ENCODE results near the gene LIMCH1. TPM values are rescaled to one million over a fixed set of nuclear protein-coding genes. Genes with fewer than 3 reads are reported as not detected.
"Not testable (repeated sequence)": the region's sequence is repeated elsewhere in the genome, so short reads cannot be mapped to it uniquely, and the experiment has no call there.

LIMCH1 gene, protein sequence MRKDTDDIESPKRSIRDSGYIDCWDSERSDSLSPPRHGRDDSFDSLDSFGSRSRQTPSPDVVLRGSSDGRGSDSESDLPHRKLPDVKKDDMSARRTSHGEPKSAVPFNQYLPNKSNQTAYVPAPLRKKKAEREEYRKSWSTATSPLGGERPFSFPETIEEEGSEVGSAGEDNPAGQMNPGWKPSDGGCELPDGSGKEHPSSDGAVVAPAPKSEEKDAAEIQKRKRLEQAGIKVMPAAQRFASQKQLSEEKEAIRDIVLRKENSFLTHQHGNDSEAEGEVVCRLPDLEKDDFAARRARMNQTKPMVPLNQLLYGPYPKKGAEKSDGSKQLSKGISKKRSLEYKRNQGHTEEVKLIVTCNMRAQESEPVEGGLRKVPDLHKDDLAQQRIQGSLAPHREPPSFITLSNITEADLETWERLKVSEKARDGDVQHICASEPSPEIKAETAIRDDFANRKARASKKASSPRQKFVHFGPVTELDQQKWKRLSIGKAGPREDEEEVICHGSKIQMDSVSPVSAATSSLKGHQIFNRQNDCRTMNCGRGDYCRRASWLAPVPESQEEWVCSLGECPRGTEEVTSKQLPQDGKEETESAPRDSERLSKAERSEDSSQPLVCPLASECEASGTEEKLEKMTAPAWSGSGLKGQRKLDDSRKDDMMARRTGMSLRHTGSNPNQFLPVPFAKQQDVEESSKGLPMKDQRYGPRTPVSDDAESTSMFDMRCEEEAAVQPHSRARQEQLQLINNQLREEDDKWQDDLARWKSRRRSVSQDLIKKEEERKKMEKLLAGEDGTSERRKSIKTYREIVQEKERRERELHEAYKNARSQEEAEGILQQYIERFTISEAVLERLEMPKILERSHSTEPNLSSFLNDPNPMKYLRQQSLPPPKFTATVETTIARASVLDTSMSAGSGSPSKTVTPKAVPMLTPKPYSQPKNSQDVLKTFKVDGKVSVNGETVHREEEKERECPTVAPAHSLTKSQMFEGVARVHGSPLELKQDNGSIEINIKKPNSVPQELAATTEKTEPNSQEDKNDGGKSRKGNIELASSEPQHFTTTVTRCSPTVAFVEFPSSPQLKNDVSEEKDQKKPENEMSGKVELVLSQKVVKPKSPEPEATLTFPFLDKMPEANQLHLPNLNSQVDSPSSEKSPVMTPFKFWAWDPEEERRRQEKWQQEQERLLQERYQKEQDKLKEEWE (N-terminal part only)
- polyA plus RNA-seq (ENCODE audit: insufficient read length), result 121 TPM
- long read RNA-seq, donor 1, full-length matches to known transcripts, result 2 of 8 reads
- long read RNA-seq, donor 1, partial matches to known transcripts, result 6 of 8 reads
- long read RNA-seq, donor 1, other reads (novel, unspliced or antisense), result 0 of 8 reads
- long read RNA-seq, donor 2, result 0 reads
- long read RNA-seq, donor 3, full-length matches to known transcripts, result 1 of 14 reads
- long read RNA-seq, donor 3, partial matches to known transcripts, result 13 of 14 reads
- long read RNA-seq, donor 3, other reads (novel, unspliced or antisense), result 0 of 14 reads
- long read RNA-seq, donor 4, partial matches to known transcripts, result 7 of 7 reads
- long read RNA-seq, donor 4, other reads (novel, unspliced or antisense), result 0 of 7 reads
- long read RNA-seq, donor 5, full-length matches to known transcripts, result 2 of 7 reads
- long read RNA-seq, donor 5, partial matches to known transcripts, result 5 of 7 reads
- long read RNA-seq, donor 5, other reads (novel, unspliced or antisense), result 0 of 7 reads
- long read RNA-seq, donor 6, full-length matches to known transcripts, result 1 of 7 reads
- long read RNA-seq, donor 6, partial matches to known transcripts, result 6 of 7 reads
- long read RNA-seq, donor 6, other reads (novel, unspliced or antisense), result 0 of 7 reads
- long read RNA-seq, donor 7, full-length matches to known transcripts, result 1 of 15 reads
- long read RNA-seq, donor 7, partial matches to known transcripts, result 14 of 15 reads
- long read RNA-seq, donor 7, other reads (novel, unspliced or antisense), result 0 of 15 reads
- long read RNA-seq, donor 8, full-length matches to known transcripts, result 1 of 26 reads
- long read RNA-seq, donor 8, partial matches to known transcripts, result 25 of 26 reads
- long read RNA-seq, donor 8, other reads (novel, unspliced or antisense), result 0 of 26 reads

DNA sequence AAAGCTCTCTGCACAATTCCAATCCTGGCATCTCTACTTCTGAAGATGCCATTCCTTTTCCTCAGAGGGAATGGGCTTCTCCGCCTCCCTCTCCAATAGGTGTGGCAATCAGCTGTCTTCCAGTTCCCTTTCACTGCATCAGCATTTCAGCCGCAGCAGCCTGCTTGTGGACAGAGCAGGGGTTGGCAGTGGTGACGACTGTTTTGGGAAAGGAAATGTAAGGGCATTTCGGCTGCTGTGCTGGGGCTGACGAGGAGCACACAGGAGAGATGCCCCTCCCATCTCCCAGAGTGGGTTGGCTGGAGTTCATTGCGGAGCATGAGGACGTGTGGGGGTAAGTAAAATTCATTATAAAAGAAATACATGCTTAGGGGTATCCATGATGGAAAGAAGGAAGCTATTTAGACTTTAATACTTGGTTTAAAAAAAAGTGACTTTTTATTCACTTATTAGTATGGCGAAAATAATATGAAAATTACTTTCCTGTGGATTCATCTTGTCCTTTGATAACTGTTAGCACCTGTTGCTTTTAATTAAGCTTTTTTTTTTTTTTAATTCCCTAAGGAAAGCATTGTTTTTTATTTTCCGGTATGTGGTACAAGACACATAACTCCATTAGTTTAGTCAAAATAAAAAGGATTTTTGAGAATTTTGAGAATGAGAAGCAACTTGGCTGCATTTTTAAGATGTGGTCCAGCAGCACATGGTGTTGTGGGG is at the start of gene LIMCH1:
Gene LIMCH1, plus strand, starts transcription at position 141 of the 717 bp plus-strand sequence. CDS start 67,839 bp downstream, outside the sequence.
- DNase-seq, result no peak

DNA sequence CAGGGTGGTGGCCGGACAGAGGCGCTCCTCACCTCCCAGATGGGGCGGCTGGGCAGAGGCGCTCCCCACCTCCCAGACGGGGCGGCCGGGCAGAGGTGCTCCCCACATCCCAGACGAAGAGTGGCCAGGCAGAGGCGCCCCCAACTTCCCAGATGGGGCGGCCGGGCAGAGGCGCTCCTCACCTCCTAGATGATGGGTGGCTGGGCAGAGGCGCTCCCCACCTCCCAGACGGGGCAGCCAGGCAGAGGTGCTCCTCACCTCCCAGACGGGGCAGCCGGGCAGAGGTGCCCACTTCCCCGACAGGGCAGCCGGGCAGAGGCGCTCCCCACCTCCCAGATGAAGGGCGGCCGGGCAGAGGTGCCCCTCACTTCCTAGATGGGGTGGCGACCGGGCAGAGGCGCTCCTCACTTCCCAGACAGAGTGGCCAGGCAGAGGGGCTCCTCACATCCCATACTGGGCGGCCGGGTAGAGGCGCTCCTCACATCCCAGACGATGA is 46.8 kb upstream of the LIMCH1 start:
- DNase-seq, result not testable (repeated sequence)

DNA sequence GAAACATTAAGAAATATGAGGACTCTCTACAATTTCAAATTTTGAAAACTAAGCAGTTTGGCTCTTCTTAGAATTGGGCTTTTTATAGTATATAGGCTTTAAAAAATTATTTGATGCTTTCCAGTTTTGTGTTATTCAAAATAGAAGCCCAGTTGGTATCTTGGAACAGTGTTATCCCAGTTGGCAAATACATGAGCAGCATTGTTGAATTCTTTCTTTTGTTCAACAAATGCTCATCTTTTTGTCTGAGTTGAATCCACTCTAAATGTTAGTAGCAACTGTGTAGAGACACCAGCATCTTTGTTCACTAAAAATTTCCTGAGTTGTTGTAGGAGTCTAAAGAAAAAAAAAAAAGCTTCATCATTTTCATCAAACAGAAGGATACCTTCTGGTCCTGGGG is 41.0 kb upstream of the LIMCH1 start:
- DNase-seq, result no peak

DNA sequence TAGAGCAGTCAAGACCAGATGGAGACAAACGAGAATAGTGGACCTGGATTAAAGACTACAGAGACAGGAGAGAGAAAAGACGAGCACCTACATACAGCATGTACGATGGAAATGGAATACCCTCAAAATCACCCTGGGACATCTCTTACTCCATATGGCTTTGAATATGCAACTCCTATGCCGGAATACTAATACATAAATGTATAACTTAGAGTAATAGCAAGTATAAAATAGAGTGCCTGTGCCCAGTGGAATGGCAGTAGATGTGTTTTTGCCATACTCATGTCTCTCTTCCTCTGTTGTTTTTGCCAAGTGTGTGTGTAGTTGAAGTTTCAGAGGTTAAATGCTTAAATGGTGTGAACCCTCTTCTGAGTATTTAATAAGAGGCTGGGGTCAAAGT is 39.8 kb upstream of the LIMCH1 start:
- no peak for DNase-seq

DNA sequence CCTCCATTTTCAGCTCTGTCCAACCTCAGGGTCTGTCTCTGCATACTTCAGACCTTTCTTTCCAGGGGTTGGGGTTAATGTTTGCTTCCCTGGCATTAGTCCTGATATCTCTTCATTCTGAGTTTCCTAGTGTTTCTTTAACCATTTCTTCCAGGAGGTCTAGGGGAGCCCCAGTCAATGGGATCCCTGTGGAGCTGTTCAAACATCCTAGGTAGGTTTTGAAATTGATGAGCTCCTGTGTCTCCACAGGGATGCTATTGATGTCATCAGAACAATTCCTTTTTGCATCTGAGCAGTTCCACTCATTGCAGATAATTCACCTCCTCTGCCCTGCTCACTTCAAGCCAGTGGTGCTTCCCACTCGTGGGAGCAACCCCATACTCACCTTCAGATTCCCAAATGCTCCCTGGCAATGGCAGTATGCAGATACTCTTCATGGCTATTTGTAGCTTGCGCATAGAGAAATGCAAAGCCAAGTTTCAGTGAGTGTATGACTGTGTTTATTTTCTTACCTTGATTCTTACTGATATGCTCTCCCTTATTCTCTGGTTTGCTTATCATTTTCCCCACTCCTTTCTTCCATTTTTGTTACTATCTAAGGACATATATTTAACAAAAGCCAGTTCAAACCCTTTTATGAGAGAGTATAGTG is 33.7 kb upstream of the LIMCH1 start:
- no peak for DNase-seq

DNA sequence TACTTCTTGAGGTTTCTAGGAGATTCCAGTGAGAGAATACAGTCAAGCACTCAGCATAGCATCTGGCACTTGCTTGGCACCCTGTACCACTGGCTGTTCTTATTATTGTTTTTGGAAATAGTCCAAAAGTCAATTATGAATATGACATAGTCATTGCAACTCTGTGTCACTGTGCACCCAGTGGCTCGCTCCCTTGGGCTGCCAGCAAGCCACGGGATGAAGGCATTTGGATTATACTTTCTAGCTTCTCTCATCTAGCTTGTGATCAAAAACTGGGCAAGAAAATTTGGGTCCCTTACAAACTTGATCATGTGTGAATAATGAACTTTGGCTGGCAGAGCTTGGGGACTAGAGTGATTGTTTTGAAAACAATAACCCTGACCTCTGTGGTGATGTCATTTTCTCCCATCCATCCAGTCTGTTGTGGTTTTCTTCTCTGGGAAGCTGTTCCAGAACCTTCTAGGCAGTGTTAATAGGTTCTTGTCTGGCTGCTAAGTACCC is 32.7 kb upstream of the LIMCH1 start:
- DNase-seq, result no peak

DNA sequence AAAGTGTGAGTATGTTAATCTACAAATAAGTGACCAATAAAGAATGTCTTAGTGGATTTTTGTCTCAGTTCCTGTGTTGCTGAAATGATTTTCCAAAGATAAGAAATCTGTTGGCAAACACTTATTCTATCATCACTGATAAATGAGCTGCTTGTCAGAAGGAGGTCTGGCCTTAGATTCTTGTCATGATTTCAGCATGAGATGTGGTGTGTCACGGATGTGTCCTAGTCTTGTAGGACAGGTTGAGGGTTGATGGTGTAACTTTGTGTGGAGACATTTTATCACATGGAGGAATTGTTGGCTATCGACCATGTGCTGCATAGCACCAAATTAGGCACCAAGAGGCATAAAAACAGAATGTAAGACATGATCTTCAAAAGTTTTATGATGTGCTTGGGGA is 31.8 kb upstream of the LIMCH1 start:
- DNase-seq, result no peak

DNA sequence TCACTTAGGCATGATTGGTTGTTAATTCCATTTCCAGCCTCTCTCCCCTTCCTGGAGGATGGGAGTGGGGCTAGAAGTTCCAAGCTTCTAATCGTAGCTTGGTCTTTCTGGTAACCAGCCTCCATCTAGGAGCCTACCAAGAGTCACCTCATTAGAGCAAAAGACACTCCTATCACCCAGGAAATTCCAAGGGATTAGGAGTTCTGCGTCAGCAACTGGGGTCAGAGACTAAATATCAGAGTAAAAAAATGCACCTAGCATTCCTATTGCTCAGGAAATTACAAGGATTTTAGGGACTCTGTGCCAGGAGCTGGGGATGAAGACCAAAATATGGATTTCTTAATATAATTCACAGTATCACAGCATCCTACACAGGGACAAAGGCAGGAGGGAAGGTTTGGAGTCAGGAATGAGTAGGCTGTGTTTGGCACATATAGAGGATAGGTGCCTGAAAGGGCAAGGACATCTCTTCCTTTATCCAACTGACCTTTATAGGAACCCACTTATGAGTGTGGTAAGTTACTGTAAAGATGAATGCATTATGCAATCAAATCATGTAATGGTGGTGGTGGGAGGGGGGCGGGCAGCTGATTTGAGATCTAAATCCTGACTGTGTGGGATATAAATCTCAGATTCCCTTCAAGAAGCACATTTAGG is 30.5 kb upstream of the LIMCH1 start:
- DNase-seq, result no peak

DNA sequence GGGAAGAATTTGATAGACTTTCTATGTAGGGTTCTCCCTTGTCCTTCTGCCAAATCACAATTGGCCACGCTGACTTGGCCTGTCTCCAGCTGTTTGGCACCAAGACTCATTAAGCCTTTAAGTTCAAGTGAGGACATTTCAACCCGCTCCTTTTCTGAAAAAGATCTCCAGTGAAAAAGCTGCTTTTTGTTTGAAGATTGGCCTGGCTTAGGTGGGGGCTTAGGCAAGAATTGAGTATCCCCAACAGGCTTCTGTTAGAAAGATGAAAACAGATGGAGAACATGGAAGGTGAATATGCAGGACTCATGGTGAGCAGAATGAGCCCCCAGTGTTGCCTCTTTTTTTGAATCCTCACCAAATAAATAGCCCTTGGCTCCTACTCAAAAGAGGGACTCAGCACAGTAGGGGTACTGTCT is 28.5 kb upstream of the LIMCH1 start:
- no peak for DNase-seq

DNA sequence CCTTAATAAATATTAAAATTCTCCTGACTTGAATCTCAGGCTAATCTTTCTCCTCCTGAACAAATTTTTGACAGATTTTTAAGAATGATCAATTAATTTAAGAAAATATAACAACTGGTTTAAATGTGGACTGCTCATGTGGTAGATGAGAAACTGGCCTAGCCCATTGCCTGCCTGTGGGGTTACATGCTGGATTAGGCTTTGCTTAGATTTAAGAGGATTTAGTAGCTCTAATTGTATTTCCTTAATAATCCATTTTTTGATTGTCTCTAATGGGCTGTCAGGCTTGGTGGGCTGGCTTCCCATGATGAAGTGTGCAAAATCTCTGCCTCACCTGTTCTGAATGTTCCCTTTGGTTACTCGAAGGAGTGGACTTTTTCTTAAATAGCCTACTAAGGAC is 27.8 kb upstream of the LIMCH1 start:
- no peak for DNase-seq

DNA sequence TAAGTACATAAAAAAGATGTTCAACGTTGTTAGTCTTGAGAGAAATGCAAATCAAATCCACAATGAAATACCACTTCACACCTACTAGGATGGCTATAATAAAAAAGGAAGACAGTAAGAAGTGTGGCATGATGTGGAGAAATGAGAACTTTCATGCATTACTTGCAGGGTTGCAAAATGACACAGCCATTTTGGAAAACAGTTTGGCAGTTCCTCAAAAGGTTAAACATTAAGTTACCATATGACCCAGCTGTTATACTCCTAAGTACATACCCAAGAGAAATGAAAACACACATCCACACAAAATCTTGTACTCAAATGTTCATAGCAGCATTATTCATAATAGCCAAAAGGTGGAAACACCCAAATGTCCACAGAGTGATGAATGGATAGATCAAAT is 25.8 kb upstream of the LIMCH1 start:
- DNase-seq, result no peak

DNA sequence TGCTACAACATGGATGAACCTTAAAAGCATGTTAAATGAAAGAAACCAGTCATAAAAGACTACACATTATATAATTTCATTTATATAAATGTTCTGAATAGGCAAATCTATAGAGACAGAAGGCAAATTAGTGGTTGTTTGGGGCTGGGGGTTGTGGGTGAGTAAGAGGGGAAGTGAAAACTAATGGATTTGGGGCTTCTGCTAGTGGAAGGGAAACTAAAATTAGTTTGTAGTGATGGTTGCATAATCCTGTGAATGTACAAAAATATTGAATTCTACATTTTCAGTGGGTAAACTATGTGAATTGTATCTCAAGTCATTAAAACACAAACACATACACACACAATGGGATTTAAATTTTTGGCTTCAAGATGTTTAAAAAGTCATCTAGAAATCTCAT is 25.4 kb upstream of the LIMCH1 start:
- no peak for DNase-seq

DNA sequence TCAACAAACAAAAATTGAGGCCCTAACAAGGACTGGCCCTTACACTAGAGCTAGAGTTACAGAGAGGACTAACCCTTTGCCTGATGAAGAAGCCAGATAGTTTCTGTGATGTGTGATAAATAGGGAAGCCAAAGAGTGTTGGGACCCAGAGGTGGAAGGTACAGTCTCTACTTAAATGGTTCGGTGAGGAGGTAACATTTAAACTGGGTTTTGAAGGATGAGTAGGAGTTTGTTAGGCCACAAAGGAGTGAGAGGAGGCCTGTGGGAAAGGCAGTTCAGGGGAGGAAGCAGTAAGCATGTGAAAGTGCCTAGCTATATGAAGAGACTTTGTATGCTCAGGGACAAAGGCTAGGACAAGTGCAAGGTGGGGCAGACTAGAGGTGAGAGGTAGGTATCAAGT is 23.8 kb upstream of the LIMCH1 start:
- no peak for DNase-seq

DNA sequence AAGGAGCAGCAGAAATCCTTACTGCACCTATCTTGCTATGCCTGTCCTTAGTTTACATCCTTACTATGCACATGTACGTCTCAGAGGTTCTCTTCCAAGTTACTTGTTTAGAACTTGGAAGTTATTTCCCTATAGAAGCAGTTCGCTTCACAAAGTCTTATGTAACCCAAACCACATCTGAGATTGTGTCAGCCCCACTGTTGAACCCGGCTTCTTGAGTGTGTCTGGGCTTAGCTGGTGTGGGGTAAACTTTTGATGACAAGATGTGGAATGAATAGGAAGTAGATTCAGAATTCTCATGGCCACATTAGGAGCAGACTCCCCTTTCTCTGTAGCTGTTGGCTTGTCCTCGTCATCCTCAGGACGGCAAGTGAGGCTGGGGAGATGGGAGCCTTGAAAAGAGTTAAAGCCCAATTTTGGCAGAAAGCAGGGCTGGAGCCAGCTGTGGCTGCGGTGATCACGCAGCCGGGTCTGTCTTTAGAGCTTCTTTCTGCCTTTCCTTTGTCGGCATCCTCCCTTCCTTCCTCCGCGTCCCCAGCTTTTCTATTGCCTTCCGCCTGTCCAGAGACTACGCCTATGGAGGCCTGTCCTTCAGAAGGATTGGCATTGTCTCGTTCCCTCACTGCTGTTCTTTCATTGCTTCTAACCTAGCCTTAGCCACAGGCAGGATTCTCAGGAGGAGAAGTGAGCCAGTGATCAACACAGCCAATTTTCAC is 23.0 kb upstream of the LIMCH1 start:
- no peak for DNase-seq

DNA sequence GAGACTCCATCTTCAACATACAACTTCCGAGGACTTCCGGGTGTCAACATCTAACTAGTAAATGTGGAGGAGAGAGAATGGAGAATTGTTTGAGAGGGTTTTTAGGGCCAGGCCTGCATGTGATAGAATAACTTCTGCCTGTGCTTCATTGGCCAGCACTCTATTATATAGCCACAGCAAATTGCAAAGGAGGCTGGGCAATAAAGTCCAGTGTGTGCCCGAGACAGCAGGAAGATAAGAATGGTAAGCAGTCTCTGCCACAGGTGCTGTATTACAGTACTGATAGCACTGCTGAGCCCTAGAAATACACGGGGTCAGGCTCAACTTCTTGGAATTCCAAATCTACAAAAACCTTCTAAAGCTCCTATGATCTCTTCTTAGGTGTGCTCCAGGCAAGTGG is 20.8 kb upstream of the LIMCH1 start:
- DNase-seq, result no peak

DNA sequence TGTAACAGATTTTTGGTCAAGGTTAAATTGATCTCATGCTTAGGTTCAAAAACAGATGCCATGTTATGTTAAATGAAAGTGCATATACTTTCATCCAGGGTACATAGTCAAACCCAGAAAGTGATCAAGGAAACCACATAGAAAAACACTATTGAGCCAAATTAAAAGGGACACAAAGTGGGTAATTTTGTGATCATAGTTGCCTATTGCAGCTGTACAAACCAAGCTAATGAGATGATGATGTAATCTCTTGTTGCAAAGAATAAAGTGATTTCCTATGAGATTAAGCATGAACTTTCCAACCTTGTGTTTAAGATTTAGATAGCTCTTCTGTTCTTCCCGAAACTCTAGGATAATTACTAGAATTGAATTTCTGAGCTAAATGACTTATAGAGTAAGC is 20.2 kb upstream of the LIMCH1 start:
- DNase-seq, result no peak

DNA sequence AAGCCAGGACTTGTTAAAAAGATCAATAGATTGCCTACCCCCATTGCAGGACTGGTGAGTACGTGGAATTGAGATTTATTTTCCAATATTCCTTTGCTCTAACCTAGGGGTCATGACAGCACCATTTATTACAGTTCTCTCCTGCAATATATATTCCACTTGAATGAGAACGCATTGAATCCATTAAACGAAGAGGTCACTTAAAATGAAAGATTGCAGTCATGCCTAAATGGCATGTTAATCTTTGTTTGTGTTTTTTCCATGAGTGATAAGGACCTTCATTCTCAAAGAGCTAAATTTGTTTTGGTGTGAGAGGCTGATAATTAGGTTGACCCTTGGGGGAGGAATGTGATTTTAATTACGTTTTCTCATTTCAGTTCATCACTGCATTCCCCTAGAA is 13.5 kb upstream of the LIMCH1 start:
- DNase-seq, result no peak

DNA sequence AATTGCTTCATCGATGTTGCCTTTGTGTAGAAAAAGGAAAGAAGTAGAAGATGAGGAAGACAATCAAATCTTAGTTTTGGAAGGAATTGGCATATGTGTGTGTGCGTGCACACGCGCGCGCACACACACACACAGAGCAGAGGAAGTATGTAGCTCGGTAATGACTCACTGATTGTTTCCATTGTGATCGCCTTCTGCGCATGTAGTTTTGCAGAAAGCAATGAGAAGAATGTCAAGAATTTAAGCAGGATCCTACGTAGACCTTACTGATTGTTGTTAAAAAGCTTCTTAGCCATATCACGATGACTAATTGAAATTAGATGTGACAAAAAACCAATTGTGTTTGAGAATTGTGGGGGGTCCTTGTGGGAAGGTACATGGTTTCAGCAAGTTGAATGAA is 12.8 kb upstream of the LIMCH1 start:
- no peak for DNase-seq
